RWPE1 (cell line): ENCODE results near the gene ACSM6.
"Not testable (repeated sequence)": the region's sequence is repeated elsewhere in the genome, so short reads cannot be mapped to it uniquely, and the experiment has no call there.

Experiments
- CTCF ChIA-PET: fragments of 350-600 bp; sonication (Branson Sonifier 250); formaldehyde crosslinking; extraction: SDS; loops from one replicate; lab custom pipeline; 2021; lab: Yijun Ruan, JAX
- POLR2A ChIA-PET: fragments of 400-600 bp; formaldehyde crosslinking; extraction: SDS; loops from one replicate; lab custom pipeline; 2020; ENCODE audit warnings: antibody characterized with exemption; ENCODE audit not compliant: low non-redundant PET; lab: Yijun Ruan, JAX
- DNase-seq: peaks from one replicate; pipeline ENCODE4 v3.0.0; 2012; ENCODE audit warnings: low spot score
- H3K27ac ChIP-seq: fragments of 450-650 bp; 2 replicates; pipeline ENCODE4 v1.5.1; 2017
- CTCF ChIP-seq: fragments of 450-650 bp; conservative IDR thresholded peaks from 2 replicates; pipeline ENCODE4 v1.5.1; 2017; ENCODE audit warnings: low read depth, mild to moderate bottlenecking

ACSM6 gene

GRCh38 chr10:95221124-95221523 is 27.1 kb downstream of the ACSM6 start:
- no peak for TF ChIP-seq CTCF
- ChIA-PET POLR2A (no interaction called here), CTCF (interaction anchor here (1.3 kb wide), 1 partner anchor 37 kb away, joined by 3 read pairs; no protein-coding TSS in a partner anchor)
- peak; percentile 65 for DNase-seq
- H3K27ac ChIP-seq, result 0 out of 2 replicates have a peak overlapping the region, but pooled peaks have one; percentile 24

GRCh38 chr10:95225136-95225535 is 31.1 kb downstream of the ACSM6 start:
- DNase-seq, result no peak
- H3K27ac ChIP-seq, result no peak overlapping the region
- ChIA-PET CTCF (no interaction called here), POLR2A (no interaction called here)
- TF ChIP-seq CTCF, result no peak

- POLR2A ChIA-PET, DNase-seq: not testable (repeated sequence)
- CTCF ChIA-PET, result interaction anchor here (0.6 to 1.0 kb wide), 3 partner anchors 45 to 210 kb away, joined by 3 to 4 read pairs (median 4); no protein-coding TSS in a partner anchor
- peak overlapping the region; percentile 98 for H3K27ac ChIP-seq
Observed at GRCh38 chr10:95228934-95229723, 35.1 kb downstream of the ACSM6 start.

DNA sequence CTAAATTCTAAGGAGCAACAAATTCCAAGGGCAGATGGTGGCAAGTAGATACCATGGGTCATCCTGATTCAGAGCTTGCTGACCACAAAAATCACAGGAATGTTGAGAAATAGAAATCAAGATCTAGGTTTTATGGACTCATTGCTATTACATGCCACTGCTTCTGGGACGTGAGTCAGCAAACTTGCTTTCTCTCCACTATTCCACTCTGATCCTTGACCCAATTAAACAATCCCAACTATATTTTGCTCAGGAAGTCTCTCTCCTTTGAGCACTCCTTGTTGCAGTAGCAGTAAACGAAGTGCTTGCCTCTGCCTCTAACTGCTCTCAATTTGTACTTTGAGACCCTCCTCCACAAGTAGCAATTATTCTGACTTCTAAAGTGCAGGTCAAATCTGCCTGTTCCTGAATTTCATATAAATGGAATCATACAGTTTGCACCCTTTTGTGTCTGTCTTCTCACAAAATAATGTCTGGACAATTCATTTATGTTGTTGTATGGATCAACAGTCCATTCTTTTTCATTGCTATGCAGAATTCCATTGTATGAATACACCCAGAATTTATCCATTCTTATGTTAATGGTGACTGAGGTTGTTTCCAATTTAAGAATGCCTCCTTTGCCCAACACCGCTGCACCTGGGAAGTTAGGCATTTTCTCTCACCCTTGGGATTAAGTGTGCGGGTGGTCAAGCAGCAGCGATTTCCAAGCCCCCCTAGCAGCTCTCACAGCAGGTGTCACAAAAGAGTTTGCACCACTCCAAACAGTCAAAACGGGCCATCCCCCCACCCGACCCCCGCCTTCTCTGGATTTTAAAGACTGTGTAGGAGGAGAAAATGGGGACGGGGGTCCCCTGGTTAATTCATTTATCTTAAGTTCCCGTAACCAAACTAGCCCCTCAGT is 35.9 kb downstream of the ACSM6 start:
- POLR2A ChIA-PET, result no interaction called here

DNA sequence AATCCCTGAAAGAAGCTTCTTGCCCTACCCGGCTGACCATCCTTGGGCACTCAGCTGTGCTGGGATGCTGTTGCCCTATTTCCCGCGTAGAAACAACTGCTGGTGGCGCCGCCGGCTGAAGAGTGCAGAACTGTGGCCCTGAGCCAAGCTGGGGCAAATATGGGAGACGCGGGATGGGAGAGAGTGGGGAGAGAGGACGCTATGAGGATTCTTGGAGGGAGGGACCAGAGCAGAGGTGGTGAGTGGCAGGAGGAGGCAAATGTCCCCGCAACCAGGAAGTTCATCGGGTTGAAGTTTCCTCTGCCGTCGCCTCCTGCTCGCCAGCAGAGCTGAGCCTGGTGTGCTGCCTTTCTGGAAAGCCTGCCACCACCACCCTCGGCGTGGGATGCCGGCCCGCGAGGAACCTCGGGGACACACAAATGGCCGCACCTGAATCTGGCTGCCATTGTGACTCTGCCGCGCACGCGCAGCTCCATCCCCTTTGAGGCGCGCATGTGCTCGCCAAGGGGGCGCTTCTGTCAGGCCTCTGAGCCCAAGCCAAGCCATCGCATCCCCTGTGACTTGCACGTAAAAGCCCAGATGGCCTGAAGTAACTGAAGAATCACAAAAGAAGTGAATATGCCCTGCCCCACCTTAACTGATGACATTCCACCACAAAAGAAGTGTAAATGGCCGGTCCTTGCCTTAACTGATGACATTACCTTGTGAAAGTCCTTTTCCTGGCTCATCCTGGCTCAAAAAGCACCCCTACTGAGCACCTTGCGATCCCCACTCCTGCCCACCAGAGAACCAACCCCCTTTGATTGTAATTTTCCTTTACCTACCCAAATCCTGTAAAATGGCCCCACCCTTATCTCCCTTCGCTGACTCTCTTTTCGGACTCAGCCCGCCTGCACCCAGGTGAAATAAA is 36.9 kb downstream of the ACSM6 start:
- DNase-seq, CTCF ChIA-PET, POLR2A ChIA-PET: not testable (repeated sequence)
- peak overlapping the region; percentile 85 for H3K27ac ChIP-seq

More for the DNA sequence above, 35.9 kb downstream of the ACSM6 start:
- CTCF ChIA-PET, result interaction anchor here (0.6 to 1.0 kb wide), 2 partner anchors 46 to 209 kb away, joined by 3 to 4 read pairs; no protein-coding TSS in a partner anchor
- DNase-seq, result peak; percentile 86
- no peak for TF ChIP-seq CTCF
- peak overlapping the region; percentile 98 for H3K27ac ChIP-seq

DNA sequence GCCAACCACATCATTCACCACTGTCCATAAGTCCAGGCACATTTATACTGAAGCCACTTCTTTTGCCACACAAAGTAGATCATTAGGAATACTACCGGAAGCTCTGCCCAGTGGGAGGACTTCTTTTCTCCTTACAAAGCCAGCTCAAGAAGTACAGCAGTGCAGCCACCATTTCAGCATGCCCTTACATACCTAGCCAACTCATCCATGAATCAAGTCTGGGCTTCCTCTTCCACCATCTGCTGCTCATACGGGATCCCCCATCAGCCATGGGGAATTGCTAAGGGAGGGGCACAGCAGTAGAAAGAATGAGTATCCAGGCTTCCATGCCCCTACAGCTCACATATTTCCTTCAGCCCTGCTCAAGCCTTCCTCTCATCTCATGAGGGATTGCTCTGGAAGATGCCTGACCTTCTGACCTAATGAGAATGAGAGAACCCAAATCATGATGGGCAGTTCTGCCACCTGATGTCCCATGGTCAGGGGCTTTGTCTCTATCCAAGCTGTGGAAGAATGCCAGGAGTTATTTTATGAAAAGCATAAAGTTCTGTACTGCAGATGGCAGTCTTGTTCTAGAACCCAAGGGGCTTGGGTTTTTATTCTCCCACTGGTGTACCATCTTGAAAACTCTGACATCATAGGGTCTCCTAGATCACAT is 39.5 kb downstream of the ACSM6 start:
- DNase-seq, result no peak
- TF ChIP-seq CTCF, result no peak
- CTCF ChIA-PET, result interaction anchor here (1.3 kb wide), 1 partner anchor 13 kb away, joined by 3 read pairs; no protein-coding TSS in a partner anchor
- POLR2A ChIA-PET, result no interaction called here
- no peak overlapping the region for H3K27ac ChIP-seq
